RPMI8226 (cell line): Measurements from ENCODE around the gene PPM1B.

ENCODE experiments used
- DNase-seq: peaks from one replicate; pipeline ENCODE4 v3.0.0-alpha.2; 2015

The PPM1B gene

GRCh38 chr2:44267269-44267795, 98.7 kb downstream of the PPM1B start:
- no peak for DNase-seq

DNA sequence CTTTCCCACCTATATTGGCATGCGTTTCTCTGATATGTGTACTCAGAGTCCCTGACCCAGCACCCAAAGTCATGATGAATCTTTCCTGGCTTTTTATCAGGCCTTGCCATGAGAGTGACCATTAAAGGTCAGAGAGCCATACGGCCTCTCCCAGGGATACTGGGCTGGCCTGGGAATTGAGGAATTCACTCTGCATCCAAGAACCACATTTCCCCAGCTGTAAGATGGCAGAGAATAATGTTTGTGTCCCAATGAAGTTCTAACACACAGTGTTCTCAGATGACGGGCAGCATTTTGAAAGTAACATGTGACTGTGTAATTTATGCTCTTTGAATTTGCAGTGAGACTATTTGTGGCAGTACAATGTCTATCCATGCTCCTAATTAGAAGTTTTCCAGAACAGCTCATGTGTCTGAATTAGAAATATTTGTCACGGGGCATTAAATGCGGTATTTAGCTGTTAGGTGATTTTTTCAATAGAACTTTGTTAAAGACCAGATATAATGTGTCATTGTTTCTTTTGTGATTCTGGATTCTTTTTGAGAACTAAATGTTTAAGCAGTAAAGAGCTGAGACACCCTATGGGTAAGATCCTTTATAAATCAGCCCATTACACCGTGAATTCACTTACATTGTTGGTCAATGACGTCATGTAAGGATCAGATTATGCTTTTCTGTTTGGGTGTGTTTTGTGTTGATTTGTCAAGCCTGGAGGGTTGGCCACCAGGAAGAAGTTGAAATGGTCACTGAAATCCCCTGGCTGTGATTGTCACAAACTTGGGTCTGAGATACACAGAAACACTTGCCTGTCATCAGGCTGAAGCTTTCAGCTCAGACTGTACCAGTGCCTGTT, 99.3 kb downstream of the PPM1B start:
- no peak for DNase-seq

DNA sequence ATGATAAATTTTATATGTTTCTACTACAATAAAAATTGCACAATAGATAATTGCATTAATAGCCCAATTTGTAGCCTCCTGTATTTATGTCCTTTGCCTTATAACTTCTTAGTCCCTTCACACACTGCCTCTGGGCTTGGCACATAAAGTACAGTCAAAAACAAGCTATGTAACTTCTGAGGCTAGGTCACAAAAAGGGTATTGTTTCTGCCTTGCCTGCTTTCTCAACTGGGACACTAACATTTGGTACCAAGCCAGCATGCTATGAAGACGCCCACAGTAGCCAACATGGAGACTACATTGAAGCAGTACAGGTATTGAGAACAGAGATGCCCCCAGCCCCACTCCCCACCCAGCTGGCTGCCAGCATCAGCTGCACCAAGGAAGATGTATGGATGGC, 101.2 kb downstream of the PPM1B start:
- no peak for DNase-seq

- DNase-seq: no peak
Observed at GRCh38 chr2:44271296-44271695, 102.6 kb downstream of the PPM1B start.

DNA sequence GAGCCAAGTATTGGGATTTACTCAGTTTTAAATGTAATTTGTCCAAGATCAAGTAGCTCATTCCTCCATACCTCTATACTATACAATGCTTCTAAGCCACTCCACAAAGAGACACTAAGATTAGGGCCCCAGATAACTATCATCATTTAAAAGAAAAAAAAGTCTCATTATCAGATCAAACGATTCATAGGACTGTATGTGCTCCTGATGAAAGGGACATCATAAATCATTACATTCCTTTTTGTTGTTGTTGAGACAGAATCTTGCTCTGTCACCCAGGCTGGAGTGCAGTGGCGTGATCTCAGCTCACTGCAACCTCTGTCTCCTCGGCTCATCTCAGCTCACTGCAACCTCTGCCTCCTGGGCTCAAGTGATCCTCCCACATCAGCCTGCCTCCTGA, 104.4 kb downstream of the PPM1B start:
- DNase-seq: no peak

DNA sequence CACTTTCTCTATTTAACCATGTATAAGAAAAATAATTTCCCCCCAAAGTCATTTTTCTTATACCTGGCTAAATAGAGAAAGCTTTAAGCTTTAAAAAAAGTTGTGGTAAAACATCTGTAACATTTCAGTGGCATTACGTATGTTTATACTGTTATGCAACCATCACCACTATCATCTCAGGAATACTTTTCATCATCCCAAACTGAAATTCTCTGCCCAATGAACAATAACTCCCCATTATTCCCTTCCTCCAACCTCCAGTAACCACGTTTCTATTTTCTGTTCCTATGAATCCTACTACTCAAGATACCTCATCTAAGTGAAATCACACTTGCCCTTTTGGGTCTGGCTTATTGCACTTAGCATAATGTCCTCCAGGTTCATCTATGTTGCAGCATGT, 104.9 kb downstream of the PPM1B start:
- DNase-seq: no peak

DNA sequence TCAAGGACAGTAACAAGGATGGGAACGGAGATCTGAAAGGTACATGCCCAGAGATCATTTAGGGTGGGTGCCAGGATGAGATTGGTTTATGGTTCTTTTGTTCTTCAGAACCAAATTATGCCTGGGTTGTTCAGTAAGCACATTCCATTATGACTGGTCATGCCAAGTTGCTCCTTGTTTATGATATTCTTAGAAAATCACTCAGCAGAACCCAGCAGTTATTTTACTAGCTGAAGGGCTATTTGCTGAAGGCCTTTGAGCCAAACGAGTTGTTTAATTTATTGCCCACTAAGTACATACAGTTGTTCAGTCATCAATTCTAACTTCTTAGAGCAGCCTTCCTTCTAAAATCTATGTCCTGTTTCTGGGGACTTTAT, 107.2 kb downstream of the PPM1B start:
- DNase-seq: no peak

GRCh38 chr2:44277541-44277940, 108.9 kb downstream of the PPM1B start:
- no peak for DNase-seq

- no peak for DNase-seq
Observed at GRCh38 chr2:44280869-44281268, 112.2 kb downstream of the PPM1B start.
